Measurements from ENCODE around the gene ZNF791.
"Not testable (repeated sequence)": the region's sequence is repeated elsewhere in the genome, so short reads cannot be mapped to it uniquely, and the experiment has no call there.

Gene ZNF791

GRCh38 chr19:12610540-12611360, at the start of gene ZNF791, which contains the start of gene ZNF490:
TSS of gene ZNF791 (plus strand) at chr19:12610920. CDS start at chr19:12611080, 160 bp downstream.
TSS of gene ZNF490 (minus strand) at chr19:12610813. CDS start at chr19:12610680, 133 bp downstream.
- in situ Hi-C loops (cut with MboI; ENCODE audit: low pct_unique_long_range_greater_than_20kb, low sequenced_read_pairs, unreplicated experiment) = no loop called here
- peak; percentile 97 for DNase-seq (ENCODE audit: low spot score)
- TF ChIP-seq CTCF (IDR thresholded peaks at IDR 0.05; ENCODE audit: extremely low read depth, insufficient read depth, missing control alignments) = no peak

- in situ Hi-C loops (cut with MboI; ENCODE audit: low pct_unique_long_range_greater_than_20kb, low sequenced_read_pairs, unreplicated experiment) = loop anchor here (10.0 kb wide), 2 partner anchors 111 to 191 kb away; partner anchors contain the start of gene BEST2
- DNase-seq (ENCODE audit: low spot score) = peak; percentile 93
- peak; percentile 99 for TF ChIP-seq CTCF (IDR thresholded peaks at IDR 0.05; ENCODE audit: extremely low read depth, insufficient read depth, missing control alignments)
These were observed 46.6 kb upstream of the ZNF791 start for GRCh38 chr19:12564016-12564664.

GRCh38 chr19:12566380-12566779, 44.3 kb upstream of the ZNF791 start:
- not testable (repeated sequence) for DNase-seq (ENCODE audit: low spot score)
- in situ Hi-C loops (cut with MboI; ENCODE audit: low pct_unique_long_range_greater_than_20kb, low sequenced_read_pairs, unreplicated experiment) = loop anchor here (10.0 kb wide), 2 partner anchors 108 to 188 kb away; partner anchors contain the start of gene BEST2

DNA sequence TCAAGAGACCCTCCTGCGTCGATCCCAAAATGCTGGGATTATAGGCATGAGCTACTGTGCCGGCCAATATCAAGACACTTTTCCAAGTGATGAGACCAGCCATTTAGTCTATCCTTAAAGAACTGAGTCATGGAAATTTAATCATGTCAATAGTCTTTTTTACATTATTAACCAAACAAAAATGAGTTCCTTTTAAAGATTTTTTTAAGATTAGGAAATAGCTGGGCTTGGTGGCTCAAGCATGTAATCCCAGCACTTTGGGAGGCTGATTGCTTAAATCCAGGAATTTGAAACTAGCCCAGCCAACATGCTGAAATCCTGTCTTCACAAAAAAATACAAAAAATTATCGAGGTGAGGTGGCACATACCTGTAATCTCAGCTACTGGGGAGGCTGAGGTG, 42.8 kb upstream of the ZNF791 start:
- no peak for TF ChIP-seq CTCF (IDR thresholded peaks at IDR 0.05; ENCODE audit: extremely low read depth, insufficient read depth, missing control alignments)
- in situ Hi-C loops (cut with MboI; ENCODE audit: low pct_unique_long_range_greater_than_20kb, low sequenced_read_pairs, unreplicated experiment) = loop anchor here (10.0 kb wide), 2 partner anchors 107 to 187 kb away; partner anchors contain the start of gene BEST2
- no peak for DNase-seq (ENCODE audit: low spot score)

DNA sequence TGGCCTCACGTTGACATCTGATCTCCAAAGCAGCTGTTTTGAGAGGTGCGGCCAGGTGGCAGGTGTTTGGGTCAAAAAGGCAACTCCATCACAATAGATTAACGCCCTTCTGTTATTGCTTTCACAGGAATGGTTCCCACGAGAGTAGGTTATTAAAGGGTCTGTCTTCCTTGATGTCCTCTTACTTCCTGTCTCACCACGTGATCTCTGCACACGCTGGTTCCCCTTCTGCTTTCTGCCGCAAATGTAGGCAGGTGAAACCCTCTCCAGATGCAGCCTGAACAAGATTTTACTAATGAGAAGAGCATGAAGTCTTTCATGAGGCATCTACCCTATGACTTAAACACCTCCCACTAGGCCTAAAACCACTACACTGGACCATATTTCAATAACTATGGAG, 36.7 kb upstream of the ZNF791 start:
- no peak for TF ChIP-seq CTCF (IDR thresholded peaks at IDR 0.05; ENCODE audit: extremely low read depth, insufficient read depth, missing control alignments)
- in situ Hi-C loops (cut with MboI; ENCODE audit: low pct_unique_long_range_greater_than_20kb, low sequenced_read_pairs, unreplicated experiment) = no loop called here
- DNase-seq (ENCODE audit: low spot score) = peak; percentile 58

- in situ Hi-C loops (cut with MboI; ENCODE audit: low pct_unique_long_range_greater_than_20kb, low sequenced_read_pairs, unreplicated experiment) = no loop called here
- no peak for DNase-seq (ENCODE audit: low spot score)
- TF ChIP-seq CTCF (IDR thresholded peaks at IDR 0.05; ENCODE audit: extremely low read depth, insufficient read depth, missing control alignments) = no peak
These were observed 32.1 kb upstream of the ZNF791 start for GRCh38 chr19:12578641-12579040.
